ENCODE data around the gene CEP76.

The CEP76 gene, protein sequence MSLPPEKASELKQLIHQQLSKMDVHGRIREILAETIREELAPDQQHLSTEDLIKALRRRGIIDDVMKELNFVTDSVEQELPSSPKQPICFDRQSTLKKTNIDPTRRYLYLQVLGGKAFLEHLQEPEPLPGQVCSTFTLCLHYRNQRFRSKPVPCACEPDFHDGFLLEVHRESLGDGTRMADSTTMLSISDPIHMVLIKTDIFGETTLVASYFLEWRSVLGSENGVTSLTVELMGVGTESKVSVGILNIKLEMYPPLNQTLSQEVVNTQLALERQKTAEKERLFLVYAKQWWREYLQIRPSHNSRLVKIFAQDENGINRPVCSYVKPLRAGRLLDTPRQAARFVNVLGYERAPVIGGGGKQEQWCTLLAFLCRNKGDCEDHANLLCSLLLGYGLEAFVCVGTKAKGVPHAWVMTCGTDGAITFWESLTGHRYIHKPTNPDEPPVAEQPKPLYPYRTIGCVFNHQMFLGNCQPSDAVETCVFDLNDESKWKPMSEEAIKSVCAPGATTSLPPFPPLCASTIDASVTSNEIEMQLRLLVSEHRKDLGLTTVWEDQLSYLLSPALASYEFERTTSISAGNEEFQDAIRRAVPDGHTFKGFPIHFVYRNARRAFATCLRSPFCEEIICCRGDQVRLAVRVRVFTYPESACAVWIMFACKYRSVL

DNA sequence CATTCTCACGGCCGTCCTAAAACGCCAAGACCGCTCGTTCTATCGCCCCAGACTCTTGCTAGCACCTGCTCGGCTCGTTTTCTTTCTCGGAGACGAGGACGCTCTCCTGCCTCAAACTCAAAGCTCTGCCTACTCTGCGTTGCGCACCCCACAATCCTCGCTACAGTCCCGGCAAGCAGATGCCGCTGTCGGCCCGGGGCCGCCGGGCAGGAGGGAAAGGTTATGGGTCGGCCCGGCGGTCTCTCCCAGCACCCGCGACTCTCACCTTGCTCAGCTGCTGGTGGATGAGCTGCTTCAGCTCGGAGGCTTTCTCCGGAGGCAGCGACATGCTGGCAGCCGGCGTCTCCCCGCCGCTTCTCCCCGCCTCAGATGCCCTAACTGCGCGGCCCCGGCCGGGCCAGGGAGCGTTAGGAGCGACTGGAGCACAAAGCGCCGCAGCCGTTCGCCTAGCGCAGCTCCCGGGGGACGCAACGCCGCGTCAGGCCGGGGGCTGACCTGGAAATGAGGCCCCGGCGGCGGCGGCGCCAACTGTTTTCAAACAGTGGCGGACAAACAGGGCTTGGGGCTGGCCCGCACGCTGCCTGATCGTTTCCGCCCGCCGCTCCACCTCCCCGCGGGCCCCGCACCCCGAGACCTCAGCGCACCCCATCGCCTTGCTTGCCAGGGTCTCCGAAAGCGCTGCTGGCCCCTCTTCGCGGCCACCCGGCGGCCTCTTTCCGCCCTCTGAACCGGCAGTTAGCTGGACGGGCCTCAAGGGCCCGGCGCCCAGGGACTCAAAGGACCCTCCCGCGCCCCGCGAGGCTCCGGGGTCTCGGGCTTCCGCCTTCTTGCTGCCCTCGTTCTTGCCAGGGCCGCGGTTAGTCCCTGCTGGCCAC lies at the start of gene CEP76, which contains the start of gene PSMG2:
Gene CEP76, minus strand, starts transcription at position 503 of the 875 bp plus-strand sequence. Its CDS starts 175 bp downstream, at position 328.
Gene PSMG2, plus strand, starts transcription at position 822 of the 875 bp plus-strand sequence. CDS start 66 bp downstream, outside the sequence.
- peak; percentile 84 for DNase-seq

- no peak for DNase-seq
Measured at GRCh38 chr18:12751891-12752290, 49.4 kb upstream of the CEP76 start.

- no peak for DNase-seq
Measured at GRCh38 chr18:12751503-12751884, 49.0 kb upstream of the CEP76 start.

- no peak for DNase-seq
Measured at GRCh38 chr18:12750715-12751502, 48.4 kb upstream of the CEP76 start.

- DNase-seq, result no peak
Measured at GRCh38 chr18:12750076-12750714, 47.7 kb upstream of the CEP76 start.

DNA sequence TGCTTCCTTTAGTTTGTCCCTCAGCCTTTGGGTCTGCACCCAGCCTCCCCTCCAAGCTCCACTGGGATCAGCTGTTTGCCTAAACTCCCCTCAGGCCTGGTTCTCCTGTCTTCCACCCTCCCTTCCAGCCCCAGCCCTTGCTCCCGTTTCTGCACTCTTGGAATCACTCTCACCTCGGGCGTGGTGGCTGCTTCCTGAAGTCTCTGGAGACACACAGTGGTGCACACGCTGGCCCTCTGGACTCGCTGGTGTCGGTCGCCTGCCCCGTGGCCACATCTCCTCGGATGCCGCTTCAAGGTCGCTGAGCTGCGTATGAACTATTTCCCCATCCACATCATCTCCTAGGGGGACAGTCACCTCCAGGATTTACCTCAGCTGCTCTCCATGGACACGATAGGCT lies 46.6 kb upstream of the CEP76 start:
- DNase-seq, result no peak

GRCh38 chr18:12748671-12749070 lies 46.1 kb upstream of the CEP76 start:
- no peak for DNase-seq

GRCh38 chr18:12747530-12748315 lies 45.2 kb upstream of the CEP76 start:
- no peak for DNase-seq

DNA sequence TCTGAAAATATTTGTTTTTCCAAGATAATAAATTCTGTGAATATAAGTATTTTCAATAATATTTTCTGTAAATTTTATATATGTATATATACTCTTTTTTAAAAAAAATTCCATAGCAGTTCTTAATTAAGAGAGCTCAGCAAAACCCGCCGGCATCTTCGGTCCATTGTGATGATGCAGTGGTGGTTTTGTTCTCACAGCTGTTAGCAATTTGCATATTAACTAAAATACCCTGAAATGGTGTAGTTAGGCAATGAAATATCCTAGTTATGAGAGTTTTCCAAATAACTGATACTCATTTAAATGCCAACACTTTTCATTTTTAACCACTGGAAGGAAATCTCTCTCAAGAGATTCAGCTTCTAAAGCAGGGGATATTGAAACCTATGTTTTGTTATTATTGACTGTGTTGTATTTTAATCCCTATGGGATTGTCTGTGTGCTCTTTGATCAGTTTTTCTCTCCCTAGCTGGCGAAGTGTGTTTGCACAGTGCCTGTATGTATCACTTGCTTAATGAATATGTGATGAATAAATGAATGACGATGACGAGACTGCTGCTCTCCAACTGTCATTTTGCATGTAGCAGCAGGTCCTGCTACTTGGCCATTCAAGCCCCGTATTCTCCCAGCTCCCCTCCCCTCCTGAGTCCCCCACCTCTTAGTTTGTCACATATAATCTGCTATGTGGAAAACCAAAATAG lies 42.7 kb upstream of the CEP76 start:
- DNase-seq, result no peak

GRCh38 chr18:12744103-12744502 lies 41.6 kb upstream of the CEP76 start:
- peak; percentile 45 for DNase-seq

DNA sequence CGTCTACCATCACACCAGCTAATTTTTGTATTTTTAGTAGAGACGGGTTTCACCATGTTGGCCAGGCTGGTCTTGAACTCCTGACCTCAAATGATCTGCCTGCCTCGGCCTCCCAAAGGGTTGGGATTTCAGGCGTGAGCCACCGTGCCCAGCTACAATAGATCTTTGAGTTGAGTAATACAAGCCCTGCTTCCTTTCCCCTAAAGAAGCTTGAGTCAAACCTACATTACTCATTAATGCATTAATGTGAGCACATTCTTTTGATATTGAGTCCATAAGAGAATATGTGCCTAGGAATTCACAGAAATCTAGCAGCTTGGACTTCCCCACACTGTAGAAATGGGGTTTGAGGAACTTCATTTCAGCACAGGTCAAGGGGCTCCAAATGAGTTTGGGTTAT lies 39.9 kb upstream of the CEP76 start:
- no peak for DNase-seq

DNA sequence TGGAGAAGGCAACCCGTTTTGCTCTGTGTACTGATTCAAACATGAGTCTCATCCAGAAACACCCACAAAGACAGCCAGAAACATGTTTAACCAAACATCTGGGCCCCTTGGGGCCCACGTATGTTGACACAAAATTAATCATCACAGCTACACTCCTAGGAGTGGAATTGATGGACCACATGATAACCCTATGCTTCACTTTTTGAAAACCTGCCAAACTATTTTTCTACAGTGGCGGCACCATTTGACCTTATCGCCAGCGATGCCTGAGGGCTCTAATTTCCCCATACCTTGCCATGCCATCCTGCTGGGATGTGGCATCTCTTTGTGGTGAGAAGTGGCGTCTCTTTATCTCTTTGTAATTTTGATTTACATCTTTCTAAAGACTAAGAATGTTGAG lies 38.8 kb upstream of the CEP76 start:
- DNase-seq, result no peak

DNA sequence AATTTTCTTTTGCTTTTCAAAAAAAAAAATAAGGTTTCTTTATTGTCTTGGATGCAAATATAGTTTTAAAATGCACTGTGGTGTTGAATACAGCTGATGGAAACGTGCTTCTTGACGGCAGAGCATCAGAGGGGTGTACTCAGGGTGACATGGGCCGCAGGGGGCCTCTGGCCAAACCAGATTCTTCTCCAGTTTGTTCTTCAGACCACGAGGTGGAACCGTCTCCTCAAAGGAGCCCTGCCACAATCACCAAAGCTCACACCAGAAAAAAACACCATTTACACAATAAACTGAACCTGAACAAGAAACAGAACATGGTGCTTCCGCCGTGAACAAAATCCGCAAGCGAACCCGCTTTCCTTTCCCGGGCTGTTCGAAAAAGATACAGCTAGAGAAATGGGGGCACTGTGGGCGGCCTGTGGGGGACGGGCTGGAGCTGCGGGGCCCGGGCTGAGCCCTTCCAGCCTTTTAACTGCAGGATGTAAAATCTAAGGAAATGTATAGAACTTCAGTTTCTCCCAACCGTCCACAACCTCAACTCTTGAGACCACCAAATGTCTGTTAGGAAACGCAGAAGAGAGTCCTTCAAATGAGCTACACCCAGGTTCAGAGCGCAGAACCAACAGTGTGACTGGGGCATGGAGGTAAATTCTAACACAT lies 34.9 kb upstream of the CEP76 start:
- DNase-seq, result no peak

DNA sequence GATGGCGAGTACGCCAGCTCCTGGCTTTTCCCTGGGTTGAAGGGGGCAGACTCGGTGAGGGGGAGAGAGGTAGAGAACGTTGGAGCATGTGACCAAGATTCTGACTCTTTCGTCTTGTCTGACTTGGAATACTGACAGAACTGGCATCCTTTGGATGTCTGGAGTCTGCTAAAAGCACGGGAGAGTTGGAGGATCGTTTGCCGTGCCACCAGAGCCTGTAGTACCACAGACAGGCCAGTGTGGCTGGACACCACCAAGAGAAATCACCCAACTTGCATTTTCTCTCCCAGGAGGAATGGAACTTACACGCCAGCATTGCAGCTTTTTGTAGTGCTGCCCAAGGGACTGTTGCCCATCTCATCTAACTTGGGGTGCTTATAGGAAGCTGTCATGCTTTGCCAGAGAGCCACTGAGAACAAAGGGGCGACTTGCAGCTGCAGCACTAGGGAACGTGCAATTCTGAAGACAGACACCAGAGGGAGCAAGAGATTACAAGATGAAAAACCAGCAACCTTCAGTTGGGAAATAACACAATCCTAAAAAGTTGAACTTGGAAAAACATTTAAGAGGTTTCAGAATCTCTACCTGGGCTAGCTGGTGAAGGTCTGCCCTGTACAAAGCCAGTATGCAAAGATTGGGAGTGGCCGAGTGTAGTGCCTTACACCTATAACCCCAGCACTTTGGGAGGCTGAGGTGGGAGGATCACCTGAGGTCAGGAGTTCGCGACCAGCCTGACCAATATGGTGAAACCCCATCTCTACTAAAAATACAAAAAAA lies 24.4 kb upstream of the CEP76 start:
- DNase-seq, result peak; percentile 66

GRCh38 chr18:12726331-12726730 lies 23.8 kb upstream of the CEP76 start:
- no peak for DNase-seq

DNA sequence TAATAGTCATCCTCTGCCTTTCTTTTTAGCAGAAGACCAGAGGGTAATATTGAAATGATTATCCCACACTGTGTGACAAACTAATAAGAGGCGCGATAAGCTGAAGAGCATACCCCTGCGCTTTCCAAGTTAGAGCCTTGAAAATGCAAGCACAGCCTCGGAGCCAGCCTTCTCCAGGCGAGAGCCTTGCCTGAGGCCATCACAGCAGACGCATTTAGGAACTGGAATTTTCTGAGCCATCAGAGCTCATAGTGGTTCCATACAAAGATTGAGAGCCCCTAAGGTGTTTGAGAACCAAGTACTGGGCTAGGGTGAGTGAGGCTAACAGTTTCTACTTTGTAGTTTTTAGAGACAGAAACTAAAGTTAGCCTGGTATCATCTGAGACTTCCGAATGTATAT lies 20.2 kb upstream of the CEP76 start:
- no peak for DNase-seq

GRCh38 chr18:12721495-12722275 lies 19.2 kb upstream of the CEP76 start:
- DNase-seq, result no peak

DNA sequence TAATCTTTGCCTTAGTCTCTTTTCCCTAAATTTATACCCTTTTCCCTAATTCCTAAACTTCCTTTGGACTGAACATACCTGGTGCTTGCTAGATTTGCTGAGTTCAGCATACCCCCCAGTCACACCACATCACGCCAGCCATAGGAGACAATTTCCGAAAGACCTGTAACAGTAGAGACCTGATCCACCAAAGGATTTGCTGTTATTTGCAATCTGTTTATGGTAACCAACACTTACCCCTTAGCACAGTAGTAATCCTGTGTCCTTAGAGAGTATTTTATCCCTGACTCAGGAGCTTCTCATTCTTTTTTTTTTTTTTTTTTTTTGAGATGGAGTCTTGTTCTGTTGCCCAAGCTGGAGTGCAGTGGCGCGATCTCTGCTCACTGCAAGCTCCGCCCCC lies 8.9 kb upstream of the CEP76 start:
- no peak for DNase-seq
